ENCODE results near the gene TANC1.

GRCh38 chr2:159155320-159155719 lies 186.9 kb downstream of the TANC1 start:
- TF ChIP-seq CTCF (IDR thresholded peaks at IDR 0.05) (peak in 3 of 6 experiments; percentile 35 to 46 (median 44)), POLR2A (IDR thresholded peaks at IDR 0.05) (peak in 1 of 2 donors; percentile 29)
